ENCODE data around the gene BCR. TPM values are rescaled to one million over a fixed set of nuclear protein-coding genes. Genes with fewer than 3 reads are reported as not detected.

The BCR gene
- total RNA-seq, 1 donor from 2014 or later: 32.0 TPM

GRCh38 chr22:23274891-23275694, 94.8 kb downstream of the BCR start:
- Mint-ChIP-seq H3K4me3 (ENCODE audit: low read depth) (no peak overlapping the region), H3K4me1 (ENCODE audit: low read depth) (no peaks in the 10 kb centered on the region), H3K27ac (no peak overlapping the region), H3K27me3 (ENCODE audit: low read depth) (no peaks in the 10 kb centered on the region), H3K9me3 (no peaks in the 10 kb centered on the region), H3K36me3 (ENCODE audit: low read depth) (peaks cover 13% of the 10 kb centered on the region)
- intact Hi-C loops (cut with micrococcal nuclease): no loop called here
- DNase-seq (ENCODE audit: low spot score): no peak

DNA sequence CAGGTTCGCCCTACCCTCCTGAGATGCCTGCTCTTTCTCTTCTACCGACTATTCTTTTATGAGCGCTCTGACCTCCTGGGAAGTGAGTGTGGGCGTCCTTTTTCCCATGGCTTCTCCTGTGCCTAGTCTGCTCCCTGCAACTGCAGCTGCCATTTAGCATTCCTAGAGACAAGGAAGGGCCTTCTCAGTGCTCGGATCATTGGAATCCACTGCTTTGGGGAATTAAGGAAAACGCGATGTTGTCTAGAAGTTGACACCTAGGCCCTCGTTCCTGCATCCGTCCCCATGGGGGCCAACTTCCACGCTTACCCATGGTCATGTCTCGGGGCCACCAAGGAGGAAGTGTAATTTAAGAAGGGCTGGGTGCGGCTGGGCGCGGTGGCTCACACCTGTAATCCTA, 95.4 kb downstream of the BCR start:
- no peak for DNase-seq (ENCODE audit: low spot score)
- peaks cover 13% of the 10 kb centered on the region for H3K36me3 Mint-ChIP-seq (ENCODE audit: low read depth)
- no peak overlapping the region for H3K27ac Mint-ChIP-seq
- H3K4me3 Mint-ChIP-seq (ENCODE audit: low read depth): no peak overlapping the region
- no peaks in the 10 kb centered on the region for H3K4me1 Mint-ChIP-seq (ENCODE audit: low read depth)
- H3K27me3 Mint-ChIP-seq (ENCODE audit: low read depth): no peaks in the 10 kb centered on the region
- intact Hi-C loops (cut with micrococcal nuclease): no loop called here
- H3K9me3 Mint-ChIP-seq: no peaks in the 10 kb centered on the region

DNA sequence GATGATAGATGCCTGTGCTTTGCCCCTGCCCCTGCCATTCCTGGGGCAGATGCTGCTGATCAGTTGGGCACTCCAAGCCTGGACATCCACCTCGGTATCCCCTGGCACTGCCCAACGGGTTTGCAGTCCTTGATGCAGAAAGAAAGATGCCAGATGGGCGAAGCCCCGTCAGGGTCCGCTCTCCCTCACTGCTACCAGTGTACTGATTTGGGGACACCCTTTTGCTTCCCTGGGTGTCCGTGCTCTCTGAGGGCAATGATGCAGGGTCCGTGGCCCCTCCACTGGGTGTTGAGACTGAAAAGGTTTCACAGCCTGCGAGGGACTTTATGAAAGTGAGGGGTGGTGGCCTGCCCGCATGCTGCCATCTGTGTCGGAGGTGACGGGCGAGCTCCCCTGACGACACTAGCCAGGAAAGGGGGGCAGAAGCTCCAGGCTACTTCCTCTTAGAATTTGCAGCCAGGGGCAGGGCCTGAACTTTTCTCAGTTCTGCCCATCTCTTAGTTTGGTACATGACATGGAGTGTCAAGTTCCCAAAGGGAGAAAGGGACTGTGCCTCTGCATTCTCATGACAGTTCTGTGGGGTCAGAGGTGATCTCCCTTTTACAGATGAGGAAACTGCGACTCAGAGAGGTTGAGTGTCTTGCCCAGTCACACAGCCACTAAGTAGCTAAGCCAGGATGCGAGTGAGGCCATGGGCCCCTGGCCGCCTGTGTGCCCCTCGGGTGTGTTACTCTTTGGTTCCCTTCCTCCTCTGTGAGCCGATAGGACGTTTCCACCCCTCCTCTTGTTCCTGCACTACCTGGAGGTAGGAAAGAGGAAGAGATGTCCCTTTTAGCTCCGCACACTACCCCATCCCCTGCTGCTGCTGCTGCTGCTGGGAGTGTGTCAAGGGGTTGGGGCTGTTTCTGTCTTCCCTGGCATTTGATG, 96.6 kb downstream of the BCR start:
- intact Hi-C loops (cut with micrococcal nuclease): no loop called here
- Mint-ChIP-seq H3K4me3 (ENCODE audit: low read depth) (no peak overlapping the region), H3K27ac (no peak overlapping the region)

GRCh38 chr22:23277583-23278295, 97.4 kb downstream of the BCR start:
- Mint-ChIP-seq H3K4me3 (ENCODE audit: low read depth) (no peak overlapping the region), H3K4me1 (ENCODE audit: low read depth) (no peaks in the 10 kb centered on the region), H3K36me3 (ENCODE audit: low read depth) (peaks cover 13% of the 10 kb centered on the region), H3K27me3 (ENCODE audit: low read depth) (no peaks in the 10 kb centered on the region), H3K9me3 (no peaks in the 10 kb centered on the region), H3K27ac (no peak overlapping the region)
- intact Hi-C loops (cut with micrococcal nuclease): no loop called here
- DNase-seq (ENCODE audit: low spot score): no peak

More for the DNA sequence above, 96.6 kb downstream of the BCR start:
- no peaks in the 10 kb centered on the region for H3K27me3 Mint-ChIP-seq (ENCODE audit: low read depth)
- H3K9me3 Mint-ChIP-seq: no peaks in the 10 kb centered on the region
- peaks cover 13% of the 10 kb centered on the region for H3K36me3 Mint-ChIP-seq (ENCODE audit: low read depth)
- no peaks in the 10 kb centered on the region for H3K4me1 Mint-ChIP-seq (ENCODE audit: low read depth)
- no peak for DNase-seq (ENCODE audit: low spot score)

GRCh38 chr22:23278883-23279675, 98.8 kb downstream of the BCR start:
- Mint-ChIP-seq H3K4me1 (ENCODE audit: low read depth) (no peaks in the 10 kb centered on the region), H3K27ac (no peak overlapping the region), H3K27me3 (ENCODE audit: low read depth) (no peaks in the 10 kb centered on the region), H3K9me3 (no peaks in the 10 kb centered on the region), H3K4me3 (ENCODE audit: low read depth) (no peak overlapping the region), H3K36me3 (ENCODE audit: low read depth) (peaks cover 5% of the 10 kb centered on the region)
- intact Hi-C loops (cut with micrococcal nuclease): no loop called here
- DNase-seq (ENCODE audit: low spot score): no peak

GRCh38 chr22:23279781-23280180, 99.5 kb downstream of the BCR start:
- intact Hi-C loops (cut with micrococcal nuclease): loop anchor here (5.0 kb wide), 1 partner anchor 37 kb away; no protein-coding TSS in a partner anchor
- H3K27me3 Mint-ChIP-seq (ENCODE audit: low read depth): no peaks in the 10 kb centered on the region
- H3K9me3 Mint-ChIP-seq: no peaks in the 10 kb centered on the region
- H3K27ac Mint-ChIP-seq: no peak overlapping the region
- no peak for DNase-seq (ENCODE audit: low spot score)
- H3K4me1 Mint-ChIP-seq (ENCODE audit: low read depth): no peaks in the 10 kb centered on the region
- no peak overlapping the region for H3K4me3 Mint-ChIP-seq (ENCODE audit: low read depth)
- H3K36me3 Mint-ChIP-seq (ENCODE audit: low read depth): peaks cover 2% of the 10 kb centered on the region

- intact Hi-C loops (cut with micrococcal nuclease): loop anchor here (1.0 to 5.0 kb wide), 3 partner anchors 38 to 106 kb away; no protein-coding TSS in a partner anchor
- Mint-ChIP-seq H3K4me1 (ENCODE audit: low read depth) (no peaks in the 10 kb centered on the region), H3K9me3 (no peaks in the 10 kb centered on the region), H3K4me3 (ENCODE audit: low read depth) (no peak overlapping the region), H3K27me3 (ENCODE audit: low read depth) (no peaks in the 10 kb centered on the region), H3K27ac (no peak overlapping the region), H3K36me3 (ENCODE audit: low read depth) (peaks cover 2% of the 10 kb centered on the region)
- no peak for DNase-seq (ENCODE audit: low spot score)
Measured at GRCh38 chr22:23280356-23281052, 100.2 kb downstream of the BCR start.

GRCh38 chr22:23281053-23281405, 100.7 kb downstream of the BCR start:
- intact Hi-C loops (cut with micrococcal nuclease): loop anchor here (1.0 to 5.0 kb wide), 3 partner anchors 39 to 107 kb away; no protein-coding TSS in a partner anchor
- DNase-seq (ENCODE audit: low spot score): no peak
- H3K9me3 Mint-ChIP-seq: no peaks in the 10 kb centered on the region
- no peaks in the 10 kb centered on the region for H3K4me1 Mint-ChIP-seq (ENCODE audit: low read depth)
- H3K4me3 Mint-ChIP-seq (ENCODE audit: low read depth): no peak overlapping the region
- H3K27ac Mint-ChIP-seq: no peak overlapping the region
- H3K27me3 Mint-ChIP-seq (ENCODE audit: low read depth): no peaks in the 10 kb centered on the region
- no peaks in the 10 kb centered on the region for H3K36me3 Mint-ChIP-seq (ENCODE audit: low read depth)

GRCh38 chr22:23281406-23282088, 101.2 kb downstream of the BCR start:
- no peak overlapping the region for H3K27ac Mint-ChIP-seq

DNA sequence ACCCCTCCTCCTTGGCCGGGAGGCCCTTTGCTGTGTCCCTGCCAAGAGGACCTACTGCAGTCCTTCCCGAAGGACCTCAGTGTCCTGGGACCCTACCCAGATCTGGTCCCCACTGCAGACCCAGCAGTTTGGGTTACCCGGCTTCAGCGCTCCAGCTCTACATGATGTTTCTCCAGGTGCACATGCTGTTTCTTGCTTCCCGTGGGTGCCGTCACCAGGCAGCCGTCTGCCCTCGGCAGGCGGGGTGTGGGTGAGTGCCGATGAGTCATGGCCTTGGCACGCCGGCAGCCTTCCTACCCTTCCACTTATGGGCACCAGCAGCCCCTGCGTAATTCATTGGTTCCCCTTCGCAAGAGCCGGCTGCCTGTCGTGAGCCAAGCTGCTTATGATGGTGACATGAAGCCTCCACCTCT, 101.8 kb downstream of the BCR start:
- DNase-seq (ENCODE audit: low spot score): no peak
- Mint-ChIP-seq H3K27me3 (ENCODE audit: low read depth) (no peaks in the 10 kb centered on the region), H3K4me3 (ENCODE audit: low read depth) (no peak overlapping the region), H3K27ac (no peak overlapping the region), H3K36me3 (ENCODE audit: low read depth) (no peaks in the 10 kb centered on the region), H3K9me3 (no peaks in the 10 kb centered on the region), H3K4me1 (ENCODE audit: low read depth) (no peaks in the 10 kb centered on the region)
- intact Hi-C loops (cut with micrococcal nuclease): loop anchor here (5.0 kb wide), 1 partner anchor 40 kb away; no protein-coding TSS in a partner anchor

More at GRCh38 chr22:23281406-23282088, 101.2 kb downstream of the BCR start:
- intact Hi-C loops (cut with micrococcal nuclease): loop anchor here (1.0 to 5.0 kb wide), 3 partner anchors 39 to 107 kb away; no protein-coding TSS in a partner anchor
- no peaks in the 10 kb centered on the region for H3K9me3 Mint-ChIP-seq
- peak; percentile 65 for DNase-seq (ENCODE audit: low spot score)
- H3K27me3 Mint-ChIP-seq (ENCODE audit: low read depth): no peaks in the 10 kb centered on the region
- no peaks in the 10 kb centered on the region for H3K4me1 Mint-ChIP-seq (ENCODE audit: low read depth)
- H3K36me3 Mint-ChIP-seq (ENCODE audit: low read depth): no peaks in the 10 kb centered on the region
- H3K4me3 Mint-ChIP-seq (ENCODE audit: low read depth): no peak overlapping the region

DNA sequence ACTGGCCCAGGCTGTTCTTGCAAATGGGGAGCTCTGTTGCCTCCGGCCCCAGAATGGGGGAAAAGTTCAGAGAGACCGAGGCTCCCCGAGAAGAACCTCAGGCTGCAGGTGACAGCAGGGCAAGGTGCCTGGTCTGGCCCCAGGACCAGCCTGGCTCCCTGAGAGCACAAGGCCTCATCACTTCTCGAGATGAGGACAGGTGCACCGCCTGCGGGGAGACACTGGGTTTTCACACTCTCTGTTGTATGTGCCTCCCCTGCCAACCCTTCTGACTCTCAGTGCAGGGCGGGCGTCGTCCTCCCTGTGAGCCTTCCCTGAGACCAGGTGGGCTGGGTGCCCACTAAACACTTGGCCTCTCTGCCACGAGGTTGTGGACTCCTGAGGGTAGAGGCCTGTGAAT, 102.2 kb downstream of the BCR start:
- H3K4me1 Mint-ChIP-seq (ENCODE audit: low read depth): no peaks in the 10 kb centered on the region
- intact Hi-C loops (cut with micrococcal nuclease): loop anchor here (5.0 kb wide), 1 partner anchor 40 kb away; no protein-coding TSS in a partner anchor
- no peaks in the 10 kb centered on the region for H3K27me3 Mint-ChIP-seq (ENCODE audit: low read depth)
- no peaks in the 10 kb centered on the region for H3K9me3 Mint-ChIP-seq
- H3K4me3 Mint-ChIP-seq (ENCODE audit: low read depth): no peak overlapping the region
- no peak overlapping the region for H3K27ac Mint-ChIP-seq
- DNase-seq (ENCODE audit: low spot score): no peak
- no peaks in the 10 kb centered on the region for H3K36me3 Mint-ChIP-seq (ENCODE audit: low read depth)
